Measurements from ENCODE around the gene TMEM108. TPM values are rescaled to one million over a fixed set of nuclear protein-coding genes. Genes with fewer than 3 reads are reported as not detected.

Gene TMEM108
- total and polyA plus RNA-seq, 12 donors, result 0.40 to 4.0 (median 1.5) TPM

DNA sequence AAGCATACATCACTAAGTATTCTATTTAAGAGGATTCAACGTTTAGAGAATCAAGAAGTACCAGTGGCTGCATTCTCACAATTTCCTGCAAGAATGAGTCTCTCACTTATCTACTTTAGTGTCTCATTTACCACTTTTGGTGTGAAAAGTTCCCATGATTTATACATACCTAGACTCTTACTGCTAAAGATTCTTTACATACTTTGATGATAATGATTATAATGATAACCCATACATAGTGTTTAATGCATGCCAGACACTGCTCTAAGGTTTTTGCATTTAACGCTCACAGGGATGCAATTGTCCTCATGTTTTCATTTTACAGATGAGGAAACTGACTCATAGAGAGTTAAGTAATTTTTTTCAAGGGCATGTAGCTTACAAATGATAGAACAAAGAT, 133.6 kb downstream of the TMEM108 start:
- Histone ChIP-seq H3K4me1 (no peaks in the 10 kb centered on the region), H3K36me3 (no peaks in the 10 kb centered on the region), H3K27me3 (no peaks in the 10 kb centered on the region), H3K27ac (no peak overlapping the region), H3K4me3 (no peak overlapping the region), H3K9me3 (peaks cover 0 to 5% (median 0%) of the 10 kb centered on the region in 11 donors)
- ATAC-seq, result no peak
- DNase-seq, result no peak
- WGBS, 2 donors, result 60 to 70% methylated on average over 2 of the region's 2 CpGs
- no peak for TF ChIP-seq CTCF (IDR thresholded peaks at IDR 0.05)
- intact Hi-C loops (cut with DNase I), result no loop called here

DNA sequence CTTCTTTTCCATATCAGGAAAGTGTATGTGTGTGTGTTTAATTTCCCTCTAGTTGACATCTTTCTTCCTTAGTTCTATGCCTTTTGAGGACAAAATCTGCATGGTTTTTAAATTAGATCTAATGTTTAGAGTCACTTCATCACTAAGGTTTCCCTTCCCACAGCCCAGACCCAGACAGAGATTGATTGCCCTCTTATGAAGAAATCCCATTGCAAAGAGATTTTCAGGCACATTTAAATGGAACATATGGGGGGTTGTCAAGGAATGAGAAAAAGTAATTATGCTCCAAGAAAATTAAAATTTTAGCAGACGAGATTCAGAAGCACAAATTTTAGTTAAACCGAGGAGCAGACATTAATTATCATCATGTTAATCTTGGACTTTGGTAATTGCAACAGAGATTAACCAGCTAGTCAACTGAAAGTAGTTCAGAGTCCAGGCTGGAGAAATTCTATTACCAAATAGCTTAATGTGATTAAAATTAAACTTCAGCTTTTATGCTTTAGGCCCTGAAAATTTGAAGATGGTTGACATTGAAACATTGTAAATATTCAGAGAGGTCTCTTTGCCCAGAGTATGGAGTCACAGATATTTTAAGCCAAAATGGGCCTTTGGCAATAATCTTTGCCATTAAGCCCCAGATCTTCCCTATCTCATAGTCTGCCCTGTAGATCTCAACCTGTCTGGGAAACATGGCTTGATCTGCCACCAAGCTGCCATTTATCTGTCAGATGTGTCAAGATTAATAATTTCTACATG, 143.4 kb downstream of the TMEM108 start:
- ATAC-seq, result no peak
- TF ChIP-seq CTCF (IDR thresholded peaks at IDR 0.05), result no peak
- no peak overlapping the region for H3K4me3 ChIP-seq
- DNase-seq, result no peak
- peaks cover 0 to 3% (median 0%) of the 10 kb centered on the region in 9 donors for H3K4me1 ChIP-seq
- no peaks in the 10 kb centered on the region for H3K36me3 ChIP-seq
- intact Hi-C loops (cut with DNase I), result no loop called here
- no peaks in the 10 kb centered on the region for H3K27me3 ChIP-seq
- H3K9me3 ChIP-seq, result no peaks in the 10 kb centered on the region
- WGBS, 2 donors, result 90% methylated on average over 2 of the region's 2 CpGs
- no peak overlapping the region for H3K27ac ChIP-seq

GRCh38 chr3:133187870-133188379, 149.7 kb downstream of the TMEM108 start:
- WGBS, 2 donors, result 82 to 89% methylated on average over 4 of the region's 4 CpGs
- Histone ChIP-seq H3K27me3 (no peaks in the 10 kb centered on the region), H3K9me3 (no peaks in the 10 kb centered on the region), H3K36me3 (no peaks in the 10 kb centered on the region), H3K4me3 (no peak overlapping the region), H3K27ac (no peak overlapping the region), H3K4me1 (peaks cover 0 to 23% (median 9%) of the 10 kb centered on the region in 9 donors)
- ATAC-seq, result no peak
- TF ChIP-seq CTCF (IDR thresholded peaks at IDR 0.05), result no peak
- intact Hi-C loops (cut with DNase I), result no loop called here
- no peak for DNase-seq

DNA sequence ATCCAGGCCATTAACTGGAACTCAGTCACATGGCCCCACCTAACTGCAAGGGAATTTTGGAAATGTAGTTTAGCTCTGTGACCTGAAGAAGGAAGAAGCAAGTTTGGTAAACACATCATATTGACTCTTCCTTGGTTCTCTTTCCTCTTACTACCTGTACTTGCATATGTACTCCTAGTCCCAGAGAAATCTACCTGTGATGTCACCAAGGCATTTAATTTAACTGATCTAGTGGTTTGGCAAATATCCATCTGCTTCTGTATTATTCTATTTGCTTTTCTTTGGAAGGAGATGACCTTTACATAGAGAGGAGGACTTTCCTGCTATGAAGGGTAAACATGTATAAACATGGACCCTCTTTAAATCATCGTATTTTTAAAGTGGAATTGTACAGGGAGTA, 150.8 kb downstream of the TMEM108 start:
- WGBS, 2 donors, result 73 to 90% methylated on average over 1 of the region's 1 CpG
- Histone ChIP-seq H3K36me3 (no peaks in the 10 kb centered on the region), H3K27ac (no peak overlapping the region), H3K4me1 (peaks cover 0 to 25% (median 9%) of the 10 kb centered on the region in 9 donors), H3K27me3 (no peaks in the 10 kb centered on the region), H3K9me3 (no peaks in the 10 kb centered on the region), H3K4me3 (no peak overlapping the region)
- intact Hi-C loops (cut with DNase I), result no loop called here
- TF ChIP-seq CTCF (IDR thresholded peaks at IDR 0.05), result no peak
- ATAC-seq, result no peak
- no peak for DNase-seq
